ENCODE data around the gene GDA.

GRCh38 chr9:72151104-72151503, 1.9 kb downstream of the GDA start:
- TF ChIP-seq CTCF (IDR thresholded peaks at IDR 0.05; ENCODE audit: low read depth, low read length, poor library complexity, severe bottlenecking) = no peak
- TF ChIP-seq EZH2phosphoT487 (IDR thresholded peaks at IDR 0.05; ENCODE audit: borderline replicate concordance, low read length) = no peak

All from DOHH2 (cell line).